ENCODE measurements around the gene HOXA5. TPM values are rescaled to one million over a fixed set of nuclear protein-coding genes. Genes with fewer than 3 reads are reported as not detected.

HOXA5 gene
- polyA plus RNA-seq, 3 donors: 3.1 to 29.6 (median 11.8) TPM

GRCh38 chr7:27129729-27130539 lies 13.5 kb downstream of the HOXA5 start:
- peak overlapping the region; percentile 5 for H3K27ac ChIP-seq (ENCODE audit: low read depth, low read length)
- WGBS, 3 donors: 13 to 35% (median 21%) methylated on average over 61 to 72 of the region's 72 CpGs

- 23 to 63% (median 46%) methylated on average over 28 of the region's 28 CpGs for WGBS, 3 donors
- H3K27ac ChIP-seq (ENCODE audit: low read depth, low read length): no peak overlapping the region
Observed at GRCh38 chr7:27128776-27129728, 14.4 kb downstream of the HOXA5 start.

GRCh38 chr7:27128034-27128433 lies 15.4 kb downstream of the HOXA5 start:
- WGBS, 3 donors: 34 to 51% (median 35%) methylated on average over 2 of the region's 2 CpGs
- H3K27ac ChIP-seq (ENCODE audit: low read depth, low read length): no peak overlapping the region

- no peak overlapping the region for H3K27ac ChIP-seq (ENCODE audit: low read depth, low read length)
- WGBS, 3 donors: 18 to 70% (median 64%) methylated on average over 3 of the region's 3 CpGs
Observed at GRCh38 chr7:27126596-27127327, 16.7 kb downstream of the HOXA5 start.

- H3K27ac ChIP-seq (ENCODE audit: low read depth, low read length): no peak overlapping the region
- WGBS, 3 donors: 22 to 55% (median 51%) methylated on average over 5 of the region's 5 CpGs
Observed at GRCh38 chr7:27125986-27126394, 17.5 kb downstream of the HOXA5 start.

GRCh38 chr7:27124902-27125689 lies 18.4 kb downstream of the HOXA5 start:
- no peak overlapping the region for H3K27ac ChIP-seq (ENCODE audit: low read depth, low read length)
- 39 to 73% (median 73%) methylated on average over 8 of the region's 8 CpGs for WGBS, 3 donors

GRCh38 chr7:27124096-27124901 lies 19.2 kb downstream of the HOXA5 start:
- 30 to 65% (median 56%) methylated on average over 43 of the region's 43 CpGs for WGBS, 3 donors
- H3K27ac ChIP-seq (ENCODE audit: low read depth, low read length): no peak overlapping the region

- H3K27ac ChIP-seq (ENCODE audit: low read depth, low read length): peak overlapping the region; percentile 89
- WGBS, 3 donors: 29 to 72% (median 69%) methylated on average over 22 to 26 of the region's 26 CpGs
Observed at GRCh38 chr7:27123477-27124053, 19.9 kb downstream of the HOXA5 start.

GRCh38 chr7:27123007-27123476 lies 20.4 kb downstream of the HOXA5 start:
- WGBS, 3 donors: 17 to 53% (median 49%) methylated on average over 14 of the region's 14 CpGs
- peak overlapping the region; percentile 89 for H3K27ac ChIP-seq (ENCODE audit: low read depth, low read length)

GRCh38 chr7:27122077-27122910 lies 21.2 kb downstream of the HOXA5 start:
- WGBS, 3 donors: 25 to 64% (median 54%) methylated on average over 42 of the region's 42 CpGs

GRCh38 chr7:27121684-27122076 lies 21.8 kb downstream of the HOXA5 start:
- 36 to 63% (median 57%) methylated on average over 7 of the region's 7 CpGs for WGBS, 3 donors
- H3K27ac ChIP-seq (ENCODE audit: low read depth, low read length): peak overlapping the region; percentile 40

More at GRCh38 chr7:27122077-27122910, 21.2 kb downstream of the HOXA5 start:
- H3K27ac ChIP-seq (ENCODE audit: low read depth, low read length): peak overlapping the region; percentile 40

GRCh38 chr7:27119412-27119911 lies 24.0 kb downstream of the HOXA5 start:
- WGBS, 3 donors: 20 to 44% (median 33%) methylated on average over 1 of the region's 1 CpG
- H3K27ac ChIP-seq (ENCODE audit: low read depth, low read length): no peak overlapping the region

- 36 to 38% (median 37%) methylated on average over 3 of the region's 3 CpGs for WGBS, 3 donors
- H3K27ac ChIP-seq (ENCODE audit: low read depth, low read length): no peak overlapping the region
Observed at GRCh38 chr7:27118580-27118979, 24.9 kb downstream of the HOXA5 start.

GRCh38 chr7:27117887-27118491 lies 25.5 kb downstream of the HOXA5 start:
- H3K27ac ChIP-seq (ENCODE audit: low read depth, low read length): no peak overlapping the region
- 26 to 42% (median 34%) methylated on average over 19 of the region's 19 CpGs for WGBS, 3 donors

Data from adipose tissue (tissue), 3 donors.